NCI-H774 (cell line): ENCODE data around the gene EXOC4.

Experiments
- DNase-seq: peaks from one replicate; lab custom pipeline; 2025; lab: John Stamatoyannopoulos, UW

EXOC4 gene

GRCh38 chr7:133491846-133492652 is 239.2 kb downstream of the EXOC4 start:
- no peak for DNase-seq

- DNase-seq = no peak
Measured at GRCh38 chr7:133497061-133497460, 244.2 kb downstream of the EXOC4 start.

GRCh38 chr7:133501771-133502170 is 248.9 kb downstream of the EXOC4 start:
- no peak for DNase-seq

GRCh38 chr7:133502498-133502897 is 249.6 kb downstream of the EXOC4 start:
- DNase-seq = no peak

- no peak for DNase-seq
Measured at GRCh38 chr7:133502972-133503371, 250.1 kb downstream of the EXOC4 start.

- DNase-seq = no peak
Measured at GRCh38 chr7:133504825-133505224, 251.9 kb downstream of the EXOC4 start.

- DNase-seq = no peak
Measured at GRCh38 chr7:133509822-133510221, 256.9 kb downstream of the EXOC4 start.

GRCh38 chr7:133510326-133511055 is 257.6 kb downstream of the EXOC4 start:
- no peak for DNase-seq

GRCh38 chr7:133511252-133511651 is 258.4 kb downstream of the EXOC4 start:
- DNase-seq = no peak

GRCh38 chr7:133511708-133512107 is 258.8 kb downstream of the EXOC4 start:
- no peak for DNase-seq

GRCh38 chr7:133512560-133512959 is 259.7 kb downstream of the EXOC4 start:
- no peak for DNase-seq

GRCh38 chr7:133513608-133514007 is 260.7 kb downstream of the EXOC4 start:
- no peak for DNase-seq

GRCh38 chr7:133514551-133514950 is 261.7 kb downstream of the EXOC4 start:
- DNase-seq = no peak

GRCh38 chr7:133517766-133518165 is 264.9 kb downstream of the EXOC4 start:
- no peak for DNase-seq

- no peak for DNase-seq
Measured at GRCh38 chr7:133518718-133519117, 265.8 kb downstream of the EXOC4 start.

- no peak for DNase-seq
Measured at GRCh38 chr7:133520248-133520647, 267.4 kb downstream of the EXOC4 start.

- DNase-seq = no peak
Measured at GRCh38 chr7:133522501-133522900, 269.6 kb downstream of the EXOC4 start.

GRCh38 chr7:133528796-133529195 is 275.9 kb downstream of the EXOC4 start:
- DNase-seq = no peak

- DNase-seq = peak; percentile 69
Measured at GRCh38 chr7:133529861-133530260, 277.0 kb downstream of the EXOC4 start.

GRCh38 chr7:133530682-133531081 is 277.8 kb downstream of the EXOC4 start:
- DNase-seq = no peak

- no peak for DNase-seq
Measured at GRCh38 chr7:133534816-133535215, 281.9 kb downstream of the EXOC4 start.

- no peak for DNase-seq
Measured at GRCh38 chr7:133535308-133535707, 282.4 kb downstream of the EXOC4 start.

GRCh38 chr7:133536450-133536849 is 283.6 kb downstream of the EXOC4 start:
- no peak for DNase-seq
